ENCODE results near the gene PURB.

PURB gene

DNA sequence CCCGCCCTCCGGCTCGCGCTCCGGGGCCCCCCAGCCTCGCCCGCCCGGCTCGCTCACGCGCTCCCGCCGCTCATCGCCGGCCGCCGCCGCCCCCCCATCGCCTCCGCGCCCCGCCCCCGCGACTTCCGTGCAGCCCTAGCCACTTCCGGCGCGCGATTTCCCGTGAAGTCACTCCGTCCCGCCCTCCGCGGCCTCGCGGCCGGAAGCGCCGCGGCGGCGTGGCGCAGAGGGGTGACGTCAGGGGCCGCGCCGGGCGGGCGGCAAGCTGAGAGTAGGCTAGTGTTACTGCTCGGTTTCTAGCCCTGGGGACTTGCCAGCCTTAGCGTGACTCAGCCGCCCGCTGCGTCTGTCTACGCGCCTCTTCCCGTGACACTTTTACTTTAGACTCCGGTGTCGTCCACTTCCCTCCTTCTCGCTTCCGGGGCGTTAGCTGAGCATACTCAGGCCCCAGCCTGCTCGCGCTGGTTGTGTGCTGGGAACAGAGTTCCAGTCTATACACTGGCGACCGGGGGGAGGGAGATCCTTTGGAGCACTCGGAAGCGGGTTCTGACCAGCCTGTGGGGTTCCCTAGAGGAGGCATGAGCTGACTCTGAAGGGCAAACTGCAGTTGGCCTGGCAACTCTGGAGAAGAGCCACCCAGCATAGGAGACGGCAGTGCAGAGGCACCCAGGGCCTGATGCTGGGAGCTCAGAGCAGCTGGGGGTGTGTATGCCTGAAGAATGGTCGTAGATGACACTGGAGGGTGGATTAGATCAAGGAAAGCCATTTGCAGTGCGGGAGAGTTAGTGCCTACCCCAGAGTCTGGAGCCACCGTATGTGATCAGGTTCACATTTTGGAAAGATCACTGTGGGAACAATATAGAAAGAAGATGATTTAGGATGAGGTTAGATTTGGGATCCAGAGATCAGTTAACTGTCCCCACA is at the start of gene PURB:
Gene PURB, minus strand, starts transcription at position 137 of the 924 bp plus-strand sequence. CDS start 182 bp downstream, outside the sequence.
- no peak for TF ChIP-seq GATA3 (IDR thresholded peaks at IDR 0.05; ENCODE audit: low read depth, low read length)
- no peak for TF ChIP-seq GATA2 (IDR thresholded peaks at IDR 0.05; ENCODE audit: low read depth, low read length)

DNA sequence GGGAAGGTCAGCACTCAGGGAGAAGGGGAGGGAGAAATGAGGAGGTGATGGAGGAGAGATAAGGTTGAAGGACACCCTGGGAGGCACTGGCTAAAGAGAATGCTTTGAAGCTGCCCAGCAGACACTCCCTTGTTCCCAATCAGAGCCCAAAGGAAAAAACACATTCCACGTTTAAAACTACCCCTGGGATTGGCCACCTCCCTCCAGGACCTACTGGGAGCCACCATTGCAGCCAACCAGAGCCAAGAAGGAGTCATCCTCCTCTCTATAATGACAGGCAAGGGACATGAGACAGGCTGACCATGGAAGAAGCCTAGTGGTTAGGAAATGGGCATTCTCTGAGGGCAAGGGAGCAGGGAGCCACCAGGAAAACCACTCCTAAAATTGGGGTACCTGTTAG is 49.7 kb upstream of the PURB start:
- no peak for TF ChIP-seq GATA2 (IDR thresholded peaks at IDR 0.05; ENCODE audit: low read depth, low read length)
- no peak for TF ChIP-seq GATA3 (IDR thresholded peaks at IDR 0.05; ENCODE audit: low read depth, low read length)

DNA sequence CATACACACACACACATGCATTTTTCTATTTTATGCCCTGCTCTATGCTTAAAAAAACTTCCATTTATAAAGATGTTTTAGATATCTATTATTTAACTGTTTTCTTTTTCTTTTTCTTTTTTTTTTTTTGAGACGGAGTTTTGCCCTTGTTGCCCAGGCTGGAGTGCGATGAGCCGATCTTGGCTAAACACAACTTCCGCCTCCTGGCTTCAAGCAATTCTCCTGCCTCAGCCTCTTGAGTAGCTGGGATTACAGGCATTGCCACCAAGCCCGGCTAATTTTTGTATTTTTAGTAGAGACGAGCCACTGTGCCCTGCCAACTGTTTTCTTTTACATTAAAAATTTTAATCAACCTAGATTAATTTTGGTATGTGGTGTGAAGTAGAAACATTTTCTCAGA is 45.6 kb upstream of the PURB start:
- no peak for TF ChIP-seq GATA3 (IDR thresholded peaks at IDR 0.05; ENCODE audit: low read depth, low read length)
- TF ChIP-seq GATA2 (IDR thresholded peaks at IDR 0.05; ENCODE audit: low read depth, low read length): no peak

DNA sequence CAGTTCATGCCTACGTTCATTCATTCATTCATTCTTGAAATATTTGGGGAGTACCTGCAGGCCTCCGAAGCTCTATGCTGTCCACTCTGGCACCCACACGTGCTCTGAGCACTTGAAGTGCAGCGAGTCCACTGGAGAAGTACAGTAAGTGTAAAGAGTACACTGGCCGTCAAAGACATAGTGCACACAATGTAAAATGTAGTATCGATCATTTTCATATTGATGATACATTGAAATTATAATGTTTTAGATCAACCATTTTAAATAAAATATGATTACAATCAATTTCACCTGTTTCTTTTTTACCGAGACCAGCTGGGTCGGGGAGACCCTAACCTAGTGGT is 37.0 kb upstream of the PURB start:
- TF ChIP-seq GATA3 (IDR thresholded peaks at IDR 0.05; ENCODE audit: low read depth, low read length) (no peak), GATA2 (IDR thresholded peaks at IDR 0.05; ENCODE audit: low read depth, low read length) (no peak)

DNA sequence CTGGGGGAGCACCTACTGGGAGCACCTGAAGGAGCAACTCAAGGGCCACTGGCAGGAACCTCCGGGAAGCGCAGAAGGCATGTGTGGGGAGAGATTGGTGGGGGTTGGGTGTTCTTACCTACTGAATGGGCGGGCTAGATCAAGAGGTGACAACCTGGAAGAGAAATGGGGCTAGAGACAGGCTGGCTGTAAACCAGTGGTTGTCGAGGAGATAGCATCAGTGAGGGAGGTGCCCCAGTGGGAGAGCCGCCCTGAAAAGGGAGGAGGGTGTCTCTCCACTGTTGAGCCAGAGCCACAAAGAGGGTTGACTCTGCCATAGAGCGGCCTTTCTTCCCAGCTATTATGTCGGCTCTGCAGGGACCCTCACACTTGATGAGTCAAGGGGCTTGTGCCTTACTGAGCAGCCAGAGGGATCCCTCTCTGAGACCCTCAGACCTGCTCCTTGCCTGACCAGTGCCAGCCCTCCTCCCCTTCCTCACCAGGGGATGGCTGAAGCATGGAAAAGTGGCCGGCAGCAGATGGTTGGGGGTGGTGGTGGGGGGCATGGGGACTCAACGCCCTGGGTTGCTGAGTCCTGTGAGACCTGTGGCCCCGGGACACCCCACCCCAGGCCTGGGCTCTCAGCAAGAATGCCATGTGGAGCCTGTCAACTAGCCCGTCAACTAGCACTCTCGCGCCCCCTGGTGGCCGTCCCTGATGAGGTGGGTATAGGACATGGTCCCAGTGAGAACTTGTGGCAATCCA is 36.4 kb upstream of the PURB start:
- TF ChIP-seq GATA2 (IDR thresholded peaks at IDR 0.05; ENCODE audit: low read depth, low read length) (no peak), GATA3 (IDR thresholded peaks at IDR 0.05; ENCODE audit: low read depth, low read length) (no peak)

DNA sequence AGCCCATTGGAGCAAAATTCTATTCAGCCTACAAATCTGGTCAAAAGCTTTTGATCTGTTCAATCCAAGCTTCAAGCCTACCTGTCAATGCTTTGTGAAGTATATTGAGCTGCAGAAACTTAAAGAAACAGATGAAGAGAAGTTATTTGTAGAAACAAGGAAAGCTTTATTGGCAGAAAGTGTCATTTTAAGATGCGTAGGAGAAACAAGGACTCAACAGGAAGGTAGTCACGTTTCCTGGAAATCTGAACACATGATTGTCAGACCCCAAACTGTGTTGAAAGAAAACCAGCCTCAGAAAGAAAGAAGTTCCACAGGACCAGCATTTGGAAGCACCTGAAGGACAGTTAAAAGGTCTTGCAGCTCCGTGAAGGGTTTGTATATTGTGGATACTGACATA is 34.8 kb upstream of the PURB start:
- TF ChIP-seq GATA3 (IDR thresholded peaks at IDR 0.05; ENCODE audit: low read depth, low read length) (no peak), GATA2 (IDR thresholded peaks at IDR 0.05; ENCODE audit: low read depth, low read length) (no peak)

DNA sequence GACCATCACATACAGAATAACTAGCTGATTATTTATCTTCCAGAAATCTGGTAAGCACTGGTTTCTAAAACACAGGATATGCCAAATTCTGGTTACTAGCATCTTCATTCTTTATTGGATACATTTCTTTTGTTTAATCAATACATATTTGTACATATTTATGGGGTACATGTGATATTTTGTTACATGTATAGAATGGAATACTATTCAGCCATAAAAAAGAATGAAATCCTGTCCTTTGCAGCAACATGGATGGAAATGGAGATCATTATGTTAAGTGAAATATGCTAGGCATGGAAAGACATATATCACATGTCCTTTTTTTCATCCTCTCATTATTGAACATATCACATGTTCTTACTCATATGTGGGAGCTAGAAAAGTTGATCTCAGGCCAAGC is 32.7 kb upstream of the PURB start:
- TF ChIP-seq GATA2 (IDR thresholded peaks at IDR 0.05; ENCODE audit: low read depth, low read length) (no peak), GATA3 (IDR thresholded peaks at IDR 0.05; ENCODE audit: low read depth, low read length) (no peak)

DNA sequence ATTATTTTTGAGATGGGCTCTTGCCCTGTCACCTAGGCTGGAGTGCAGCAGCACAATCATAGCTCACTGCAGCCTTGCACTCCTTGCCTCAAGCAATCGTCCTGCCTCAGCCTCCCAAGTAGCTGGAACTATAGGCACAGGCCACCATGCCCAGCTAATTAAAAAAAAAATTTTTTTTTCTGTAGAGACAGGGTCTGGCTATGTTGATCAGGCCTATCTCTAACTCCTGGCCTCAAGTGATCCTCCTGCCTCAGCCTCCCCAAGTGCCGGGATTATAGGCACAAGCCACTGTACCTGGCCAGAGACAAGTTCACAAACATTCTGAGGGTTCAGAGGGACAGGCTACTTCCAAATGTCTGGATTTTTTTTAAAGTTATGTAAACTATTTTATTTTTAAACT is 32.1 kb upstream of the PURB start:
- TF ChIP-seq GATA3 (IDR thresholded peaks at IDR 0.05; ENCODE audit: low read depth, low read length) (no peak), GATA2 (IDR thresholded peaks at IDR 0.05; ENCODE audit: low read depth, low read length) (no peak)

DNA sequence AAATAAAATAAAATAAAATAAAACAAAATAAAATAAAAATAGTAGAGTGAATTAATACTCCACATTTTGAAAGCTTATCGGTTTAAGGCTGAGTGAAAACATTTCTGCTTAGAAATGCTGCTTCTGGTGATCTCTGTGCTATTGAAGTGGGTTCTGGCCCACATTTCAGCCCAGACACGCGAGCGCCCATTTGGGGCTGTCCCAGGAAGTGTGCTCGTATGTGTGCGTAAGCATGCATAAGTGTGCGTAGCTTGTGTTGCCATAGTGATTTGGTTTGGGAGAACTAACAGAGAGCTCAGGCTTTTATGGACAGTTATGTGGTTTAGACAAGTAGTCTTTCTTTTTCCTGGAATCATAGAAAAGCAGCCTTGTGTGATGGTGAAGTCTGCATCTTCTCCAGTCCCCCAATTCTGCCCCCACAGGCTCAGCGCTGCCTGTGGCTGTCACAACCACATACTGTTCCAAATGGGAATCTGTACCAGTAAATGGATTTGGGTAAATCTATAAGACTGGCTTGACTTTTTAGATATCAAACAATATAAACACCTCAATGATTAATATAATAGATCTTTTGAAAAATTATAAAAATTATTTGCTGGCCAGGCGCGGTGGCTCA is 29.8 kb upstream of the PURB start:
- no peak for TF ChIP-seq GATA2 (IDR thresholded peaks at IDR 0.05; ENCODE audit: low read depth, low read length)
- no peak for TF ChIP-seq GATA3 (IDR thresholded peaks at IDR 0.05; ENCODE audit: low read depth, low read length)

DNA sequence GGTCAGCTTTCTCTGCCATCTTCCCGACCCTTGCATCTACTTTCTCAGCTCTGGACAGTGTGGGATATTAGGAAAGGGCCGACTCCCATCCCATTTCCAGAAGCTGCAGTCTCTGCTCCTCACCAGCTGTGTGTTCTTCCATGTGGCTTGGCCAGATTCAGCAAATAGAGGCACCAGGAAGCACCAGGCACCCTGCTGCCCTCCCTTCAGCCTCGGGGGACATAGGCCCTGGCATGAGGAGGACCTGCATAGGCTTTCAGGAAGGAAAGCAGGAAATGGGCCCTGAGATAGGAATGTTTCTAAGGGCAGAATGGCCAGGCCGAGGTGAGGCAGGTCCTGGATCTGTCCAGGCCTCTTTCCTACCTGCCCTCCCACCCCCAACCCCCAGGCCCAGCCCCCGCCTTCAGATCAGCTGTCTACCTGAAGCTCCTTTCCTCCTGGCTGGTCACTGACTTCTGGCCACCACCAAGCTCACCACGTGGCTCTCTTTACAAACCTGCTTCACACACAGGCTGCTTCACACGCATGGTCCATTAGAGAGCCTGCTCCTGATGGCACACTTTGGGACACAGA is 27.5 kb upstream of the PURB start:
- TF ChIP-seq GATA2 (IDR thresholded peaks at IDR 0.05; ENCODE audit: low read depth, low read length): no peak
- TF ChIP-seq GATA3 (IDR thresholded peaks at IDR 0.05; ENCODE audit: low read depth, low read length): no peak

DNA sequence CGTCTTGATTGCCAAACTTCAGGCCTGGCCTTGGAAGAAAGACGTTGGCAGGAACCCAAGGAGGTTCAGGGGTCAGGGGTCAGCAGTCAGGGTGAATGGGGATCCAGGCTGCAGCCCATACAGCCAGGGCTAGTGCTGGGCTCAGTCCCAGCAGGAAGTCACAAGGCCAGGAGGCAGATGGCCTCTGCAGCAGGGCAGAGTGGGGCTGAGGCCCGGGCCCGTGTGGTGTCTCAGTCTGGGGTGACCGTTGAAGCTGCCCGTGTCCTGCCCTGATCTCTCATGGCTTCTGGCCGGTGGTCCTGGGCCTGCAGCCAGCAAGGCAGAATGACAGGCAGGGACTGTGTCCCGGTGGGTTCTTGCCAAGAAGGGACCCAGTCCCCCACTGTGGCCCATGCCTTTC is 26.6 kb upstream of the PURB start:
- TF ChIP-seq GATA2 (IDR thresholded peaks at IDR 0.05; ENCODE audit: low read depth, low read length): no peak
- TF ChIP-seq GATA3 (IDR thresholded peaks at IDR 0.05; ENCODE audit: low read depth, low read length): no peak

DNA sequence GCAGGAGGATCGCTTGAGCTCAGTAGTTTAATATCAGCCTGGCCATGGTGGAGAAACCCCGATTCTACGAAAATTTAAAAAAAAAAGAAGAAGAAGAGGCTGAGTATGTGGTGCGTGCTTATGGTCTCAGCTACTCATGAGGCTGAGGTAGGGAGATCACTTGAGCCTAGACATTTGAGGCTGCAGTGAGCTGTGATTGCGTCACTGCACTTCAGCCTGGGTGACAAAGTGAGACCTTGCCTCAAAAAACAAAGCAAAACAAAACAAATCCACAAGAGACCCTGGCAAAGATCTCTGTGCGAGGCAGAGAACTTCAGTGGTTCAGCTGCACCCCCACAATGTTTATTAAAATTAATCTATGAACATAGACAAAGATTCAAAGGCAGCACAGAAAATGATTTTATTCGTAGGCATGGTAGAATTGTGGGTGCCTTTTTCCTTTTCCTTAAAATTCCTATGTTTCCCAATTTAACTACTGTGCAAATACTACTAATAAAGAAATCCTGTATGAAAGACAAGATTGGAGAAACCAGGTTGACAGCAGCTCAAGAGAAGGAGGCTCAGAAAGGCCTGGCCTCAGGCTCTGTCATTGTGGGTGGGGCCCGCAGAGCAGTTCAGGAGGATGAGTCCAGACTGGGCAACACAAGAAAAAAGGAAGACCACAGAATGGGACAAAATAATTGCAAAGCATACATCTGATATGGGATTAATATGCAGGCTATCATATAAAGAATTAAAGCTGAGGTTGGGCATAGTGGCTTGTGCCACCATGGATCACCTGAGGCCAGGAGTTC is 24.5 kb upstream of the PURB start:
- TF ChIP-seq GATA2 (IDR thresholded peaks at IDR 0.05; ENCODE audit: low read depth, low read length) (no peak), GATA3 (IDR thresholded peaks at IDR 0.05; ENCODE audit: low read depth, low read length) (no peak)

DNA sequence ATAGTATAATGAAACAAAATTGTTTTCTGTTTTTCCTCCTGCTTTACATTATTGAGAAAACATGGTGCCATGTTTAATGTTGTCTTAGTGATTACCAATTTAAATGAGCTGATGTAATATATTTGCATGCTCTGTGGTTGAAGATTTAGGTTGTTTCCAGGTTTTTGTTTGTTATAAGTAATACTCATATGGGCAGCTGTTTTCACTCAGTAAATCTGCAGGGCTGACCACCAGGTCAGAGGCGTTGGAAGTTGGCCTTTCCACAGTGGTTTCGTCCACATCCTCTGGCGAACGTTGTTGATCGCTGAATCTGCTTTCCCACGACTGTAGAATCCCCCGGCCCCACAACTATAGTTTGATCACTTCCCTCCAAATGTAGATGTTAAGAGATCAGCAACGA is 21.6 kb upstream of the PURB start:
- TF ChIP-seq GATA3 (IDR thresholded peaks at IDR 0.05; ENCODE audit: low read depth, low read length): no peak
- TF ChIP-seq GATA2 (IDR thresholded peaks at IDR 0.05; ENCODE audit: low read depth, low read length): no peak

Measured in SH-SY5Y (cell line).